Ectodermal cell (in vitro differentiated cells): ENCODE data around the gene RCOR1.
A peak's percentile ranks its signal among the peaks of the same experiment; 100 is the strongest.

Experiments used
- H3K27ac ChIP-seq: 2 replicates; pipeline ENCODE4 v1.7.0; 2013; ENCODE audit warnings: mild to moderate bottlenecking, low read depth, low read length; ENCODE audit not compliant: insufficient read depth, poor library complexity, severe bottlenecking
- H3K27me3 ChIP-seq: 2 replicates; pipeline ENCODE4 v1.7.0; 2013; ENCODE audit warnings: mild to moderate bottlenecking, low read length; ENCODE audit not compliant: insufficient read depth, control insufficient read depth, poor library complexity, severe bottlenecking
- H3K36me3 ChIP-seq: one replicate; pipeline ENCODE4 v1.7.0; 2013; ENCODE audit warnings: low read length; ENCODE audit not compliant: control insufficient read depth, insufficient read depth
- H3K4me1 ChIP-seq: one replicate; pipeline ENCODE4 v1.7.0; 2013; ENCODE audit warnings: low read length; ENCODE audit not compliant: control insufficient read depth, insufficient read depth
- H3K4me3 ChIP-seq: 2 replicates; pipeline ENCODE4 v1.7.0; 2013; ENCODE audit warnings: low read depth, low read length, control low read depth; ENCODE audit not compliant: insufficient read depth
- H3K9me3 ChIP-seq: 2 replicates; pipeline ENCODE4 v1.7.0; 2013; ENCODE audit warnings: mild to moderate bottlenecking, low read length, moderate library complexity; ENCODE audit not compliant: control insufficient read depth
- WGBS, 2 experiments: methylation state at CpG; one replicate each; pipeline ENCODE4 v1.1.7; 2013; ENCODE audit warnings: missing lambda C conversion rate in 2 of 2; 5-methylcytosine and 5-hydroxymethylcytosine counted together

RCOR1 gene

GRCh38 chr14:102593061-102593824 lies 794 bp downstream of the RCOR1 start:
- no peaks in the 10 kb centered on the region for H3K36me3 ChIP-seq
- no peaks in the 10 kb centered on the region for H3K27me3 ChIP-seq
- peak overlapping the region; percentile 89 for H3K4me3 ChIP-seq
- H3K4me1 ChIP-seq = peaks cover 6% of the 10 kb centered on the region
- H3K27ac ChIP-seq = peak overlapping the region; percentile 13
- WGBS, 2 experiments = 0% methylated on average over 75 of the region's 75 CpGs
- H3K9me3 ChIP-seq = no peaks in the 10 kb centered on the region

GRCh38 chr14:102593825-102594137 lies 1.3 kb downstream of the RCOR1 start:
- Histone ChIP-seq H3K36me3 (no peaks in the 10 kb centered on the region), H3K4me3 (peak overlapping the region; percentile 89), H3K27ac (no peak overlapping the region), H3K27me3 (no peaks in the 10 kb centered on the region), H3K4me1 (peaks cover 6% of the 10 kb centered on the region), H3K9me3 (no peaks in the 10 kb centered on the region)
- 2 to 4% methylated on average over 3 to 6 of the region's 6 CpGs for WGBS, 2 experiments

GRCh38 chr14:102594514-102595175 lies 2.2 kb downstream of the RCOR1 start:
- no peaks in the 10 kb centered on the region for H3K27me3 ChIP-seq
- WGBS, 2 experiments = 35 to 37% methylated on average over 7 of the region's 7 CpGs
- no peaks in the 10 kb centered on the region for H3K36me3 ChIP-seq
- no peak overlapping the region for H3K27ac ChIP-seq
- peaks cover 6% of the 10 kb centered on the region for H3K4me1 ChIP-seq
- H3K4me3 ChIP-seq = peak overlapping the region; percentile 89
- no peaks in the 10 kb centered on the region for H3K9me3 ChIP-seq

DNA sequence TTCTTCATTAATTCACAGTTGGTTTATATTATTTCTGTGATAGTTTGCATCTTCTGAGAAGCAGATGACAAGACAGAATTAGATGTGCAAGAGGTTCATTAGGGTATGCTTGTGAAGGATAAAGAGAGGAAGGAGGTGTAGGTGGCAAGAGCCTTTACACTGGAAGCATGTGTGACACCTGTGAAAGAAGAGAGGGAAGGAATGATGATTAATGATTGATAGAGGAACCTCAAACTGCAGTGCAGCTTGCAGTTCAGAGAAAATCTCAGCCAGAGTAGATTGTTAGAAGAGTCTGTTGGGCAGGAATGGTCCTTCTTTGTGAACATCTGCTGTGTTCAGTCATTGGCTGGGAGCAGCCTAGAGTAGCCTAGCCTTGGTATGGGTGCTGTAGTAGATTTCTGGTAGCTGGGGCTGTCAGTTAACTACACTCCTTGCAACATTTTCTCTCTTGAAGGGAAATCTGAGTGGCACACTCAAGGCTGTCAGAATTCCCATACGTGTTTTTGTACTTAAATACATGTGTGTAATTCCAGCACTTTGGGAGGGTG lies 9.0 kb downstream of the RCOR1 start:
- Histone ChIP-seq H3K4me1 (peaks cover 6% of the 10 kb centered on the region), H3K36me3 (no peaks in the 10 kb centered on the region), H3K9me3 (no peaks in the 10 kb centered on the region), H3K27me3 (no peaks in the 10 kb centered on the region), H3K27ac (no peak overlapping the region), H3K4me3 (no peak overlapping the region)
- 86 to 100% methylated on average over 1 of the region's 1 CpG for WGBS, 2 experiments

DNA sequence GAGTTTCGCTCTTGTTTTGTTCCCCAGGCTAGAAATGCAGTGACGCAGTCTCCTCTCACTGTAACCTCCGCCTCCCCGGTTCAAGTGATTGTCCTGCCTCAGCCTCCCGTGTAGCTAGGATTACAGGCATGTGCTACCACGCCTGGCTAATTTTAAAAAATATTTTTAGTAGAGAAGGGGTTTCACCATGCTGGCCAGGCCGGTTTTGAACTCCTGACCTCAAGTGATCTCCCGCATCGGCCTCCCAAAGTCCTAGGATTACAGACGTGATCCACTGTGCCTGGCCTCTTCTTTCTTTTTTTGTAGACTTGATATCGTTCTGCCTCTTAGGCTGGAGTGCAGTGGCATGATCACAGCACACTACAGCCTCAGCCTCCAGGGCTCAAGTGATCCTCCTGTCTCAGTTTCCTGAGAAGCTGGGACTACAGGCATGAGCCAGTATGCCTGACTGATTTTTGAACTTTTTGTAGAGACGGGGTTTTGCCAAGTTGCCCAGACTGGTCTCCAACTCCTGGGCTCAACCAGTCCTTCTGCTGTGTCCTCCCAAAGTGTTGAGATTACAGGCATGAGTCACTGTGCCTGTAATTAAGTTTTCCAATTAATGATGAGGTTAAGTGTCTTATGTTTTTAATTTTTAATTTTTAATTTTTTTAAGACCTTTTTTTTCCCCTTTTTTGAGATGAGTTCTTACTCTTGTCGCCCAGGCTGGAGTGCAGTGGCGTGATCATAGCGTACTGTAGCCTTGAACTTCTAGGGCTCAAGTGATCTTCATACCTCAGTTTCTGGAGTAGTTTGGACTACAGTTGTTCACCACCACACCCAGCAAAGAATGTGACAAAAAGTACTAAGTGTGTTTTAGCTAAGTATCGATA lies 10.2 kb downstream of the RCOR1 start:
- Histone ChIP-seq H3K27ac (no peak overlapping the region), H3K9me3 (no peaks in the 10 kb centered on the region), H3K27me3 (no peaks in the 10 kb centered on the region), H3K36me3 (no peaks in the 10 kb centered on the region), H3K4me3 (no peak overlapping the region), H3K4me1 (peaks cover 6% of the 10 kb centered on the region)
- 91 to 95% methylated on average over 16 of the region's 16 CpGs for WGBS, 2 experiments

GRCh38 chr14:102603293-102603907 lies 11.0 kb downstream of the RCOR1 start:
- Histone ChIP-seq H3K36me3 (no peaks in the 10 kb centered on the region), H3K9me3 (no peaks in the 10 kb centered on the region), H3K4me1 (peaks cover 6% of the 10 kb centered on the region), H3K27me3 (no peaks in the 10 kb centered on the region), H3K27ac (no peak overlapping the region), H3K4me3 (no peak overlapping the region)
- 86 to 95% methylated on average over 4 of the region's 4 CpGs for WGBS, 2 experiments

GRCh38 chr14:102604183-102604582 lies 11.7 kb downstream of the RCOR1 start:
- Histone ChIP-seq H3K9me3 (no peaks in the 10 kb centered on the region), H3K27ac (no peak overlapping the region), H3K4me1 (peaks cover 6% of the 10 kb centered on the region), H3K4me3 (no peak overlapping the region), H3K36me3 (no peaks in the 10 kb centered on the region), H3K27me3 (no peaks in the 10 kb centered on the region)
- 75 to 92% methylated on average over 2 of the region's 2 CpGs for WGBS, 2 experiments

DNA sequence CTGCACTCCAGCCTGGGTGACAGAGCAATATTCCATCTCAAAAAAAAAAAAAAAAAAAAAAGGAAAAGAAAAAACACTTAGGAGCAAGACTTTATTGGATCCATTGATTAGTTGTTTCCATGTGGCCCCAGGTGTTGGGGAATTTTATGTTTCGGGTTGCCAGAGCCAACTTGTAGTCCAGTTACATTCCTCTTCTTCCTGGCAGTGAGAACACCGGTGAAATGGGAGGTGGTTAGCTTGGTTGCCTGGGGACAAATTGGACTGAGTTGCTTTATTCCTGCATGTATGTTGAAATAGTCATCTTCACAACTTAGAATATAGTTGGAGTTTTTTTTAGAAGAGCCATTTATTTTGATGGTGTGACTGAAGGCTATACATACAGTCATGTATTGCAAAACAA lies 12.6 kb downstream of the RCOR1 start:
- H3K27me3 ChIP-seq = no peaks in the 10 kb centered on the region
- H3K27ac ChIP-seq = no peak overlapping the region
- H3K36me3 ChIP-seq = no peaks in the 10 kb centered on the region
- 98 to 100% methylated on average over 1 to 2 of the region's 2 CpGs for WGBS, 2 experiments
- H3K9me3 ChIP-seq = no peaks in the 10 kb centered on the region
- H3K4me3 ChIP-seq = no peak overlapping the region
- peaks cover 6% of the 10 kb centered on the region for H3K4me1 ChIP-seq

DNA sequence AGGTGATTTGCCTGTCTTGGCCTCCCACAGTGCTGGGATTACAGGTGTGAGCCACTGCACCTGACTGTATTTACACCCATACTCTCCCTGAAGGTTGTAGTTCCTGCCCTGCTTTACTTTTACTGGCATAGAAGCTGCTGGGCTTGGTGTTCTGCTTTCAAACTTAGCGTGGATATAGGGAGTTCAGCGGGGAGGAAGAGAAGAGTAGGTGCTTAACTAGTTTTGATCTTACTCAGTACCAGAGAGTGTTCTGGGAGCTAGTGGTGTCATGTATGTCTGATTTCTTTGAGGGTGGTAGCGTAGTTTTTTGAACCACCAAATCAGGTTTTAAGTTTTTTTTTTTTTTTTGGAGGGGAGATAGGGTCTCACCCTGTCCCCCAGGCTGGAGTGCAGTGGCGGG lies 13.8 kb downstream of the RCOR1 start:
- H3K9me3 ChIP-seq = no peaks in the 10 kb centered on the region
- H3K27me3 ChIP-seq = no peaks in the 10 kb centered on the region
- H3K4me3 ChIP-seq = no peak overlapping the region
- H3K4me1 ChIP-seq = peaks cover 6% of the 10 kb centered on the region
- H3K36me3 ChIP-seq = no peaks in the 10 kb centered on the region
- 97 to 98% methylated on average over 4 of the region's 4 CpGs for WGBS, 2 experiments
- no peak overlapping the region for H3K27ac ChIP-seq
